Measurements from ENCODE around the gene REV1. TPM values are rescaled to one million over a fixed set of nuclear protein-coding genes. Genes with fewer than 3 reads are reported as not detected.

The REV1 gene
- total RNA-seq, 1 experiment from 2014 or later = 34.3 TPM

DNA sequence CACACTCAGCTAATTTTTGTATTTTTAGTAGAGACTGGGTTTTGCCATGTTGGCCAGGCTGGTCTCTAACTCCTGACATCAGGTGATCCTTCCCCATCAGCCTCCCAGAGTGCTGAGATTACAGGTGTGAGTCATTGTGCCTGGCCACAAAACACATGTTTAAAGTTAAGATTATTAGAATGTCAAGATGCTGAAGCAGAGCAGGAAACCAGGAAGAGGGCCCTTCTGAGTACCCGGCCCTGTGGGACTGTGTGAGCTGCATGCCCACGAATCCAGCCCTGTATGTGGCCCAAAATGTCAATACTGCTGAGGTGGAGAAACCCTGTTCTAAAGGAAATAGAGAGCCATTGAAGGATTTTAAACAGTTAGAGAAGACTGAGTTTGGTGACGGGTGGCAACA, 31.0 kb upstream of the REV1 start:
- H4K20me1 ChIP-seq (ENCODE audit: insufficient read depth) = no peaks in the 10 kb centered on the region
- no peaks in the 10 kb centered on the region for H3K9me3 ChIP-seq (ENCODE audit: control insufficient read depth in 1 of 2, insufficient read depth in 1 of 2, low read depth in 1 of 2, low read length in 2 of 2)
- no peaks in the 10 kb centered on the region for H3K4me1 ChIP-seq (ENCODE audit: control insufficient read depth in 1 of 2, insufficient read depth in 2 of 2, low read length in 2 of 2)
- POLR2A ChIA-PET = no interaction called here
- H3K79me2 ChIP-seq (ENCODE audit: insufficient read depth, low read length) = no peaks in the 10 kb centered on the region
- CTCF ChIA-PET = no interaction called here
- H3K27ac ChIP-seq (ENCODE audit: low read depth, low read length) = no peak overlapping the region
- no peaks in the 10 kb centered on the region for H3K9me2 ChIP-seq (ENCODE audit: insufficient read depth)
- RAD21 ChIA-PET (ENCODE audit: low non-redundant PET in 1 of 2, low total read pairs in 2 of 2, uncharacterized antibody in 2 of 2, unreplicated experiment in 2 of 2) = no interaction called here
- no peak overlapping the region for H3K9ac ChIP-seq (ENCODE audit: low read length)
- ATAC-seq (no peak), DNase-seq (ENCODE audit: low read depth, low spot score) (no peak)
- H2AFZ ChIP-seq (ENCODE audit: low read depth, low read length, poor library complexity, severe bottlenecking) = no peak overlapping the region
- H3K4me2 ChIP-seq (ENCODE audit: low read length) = no peak overlapping the region
- H3K27me3 ChIP-seq (ENCODE audit: insufficient read depth, low read length) = no peaks in the 10 kb centered on the region
- H3K4me3 ChIP-seq (replicated peaks in 1 of 2; ENCODE audit: low read depth in 1 of 2, low read length in 2 of 2) = no peak overlapping the region
- no peak for TF ChIP-seq CTCF (IDR thresholded peaks at IDR 0.05 in 2 of 3, conservative IDR thresholded peaks at IDR 0.05 in 1 of 3; ENCODE audit: borderline replicate concordance in 1 of 3, insufficient read depth in 1 of 3, low read depth in 2 of 3, low read length in 2 of 3)
- no peak for TF ChIP-seq ELF1 (IDR thresholded peaks at IDR 0.05; ENCODE audit: borderline replicate concordance, low read depth)
- TF ChIP-seq, protein P1, sequence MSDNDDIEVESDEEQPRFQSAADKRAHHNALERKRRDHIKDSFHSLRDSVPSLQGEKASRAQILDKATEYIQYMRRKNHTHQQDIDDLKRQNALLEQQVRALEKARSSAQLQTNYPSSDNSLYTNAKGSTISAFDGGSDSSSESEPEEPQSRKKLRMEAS (IDR thresholded peaks at IDR 0.05) = no peak
- BruUV-seq (replicated peaks) = no TSS peak
- H3K36me3 ChIP-seq (ENCODE audit: control insufficient read depth in 1 of 2, insufficient read depth in 2 of 2, low read length in 2 of 2) = no peaks in the 10 kb centered on the region
- intact Hi-C loops (cut with micrococcal nuclease) = loop anchor here (5.0 kb wide), 1 partner anchor 961 kb away; no protein-coding TSS in a partner anchor

DNA sequence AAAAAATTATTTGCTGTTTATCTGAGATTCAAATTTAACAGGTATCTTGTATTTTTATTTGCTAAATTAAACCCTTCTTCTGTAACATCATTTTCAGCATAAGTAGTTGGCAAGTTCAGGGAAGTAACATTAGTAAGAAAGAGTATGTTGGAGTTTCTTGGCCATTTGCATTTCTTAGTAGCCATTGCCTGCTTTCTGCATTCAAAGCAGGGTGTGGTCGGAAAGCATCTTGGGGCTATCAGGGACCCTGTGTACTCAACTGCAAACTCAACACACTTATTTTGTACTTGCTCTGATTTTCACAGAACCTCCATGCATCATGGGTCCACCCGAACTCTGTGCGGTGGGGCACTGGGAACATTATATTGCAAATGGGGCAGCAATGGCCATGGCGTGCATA, 30.4 kb upstream of the REV1 start:
- no peak for TF ChIP-seq FOSL1 (IDR thresholded peaks at IDR 0.05; ENCODE audit: low read depth)
- TF ChIP-seq SIN3A (IDR thresholded peaks at IDR 0.05; ENCODE audit: low read depth) = no peak
- TF ChIP-seq RAD21 (IDR thresholded peaks at IDR 0.05; ENCODE audit: low read depth) = no peak
- no peak for TF ChIP-seq ZNF274 (IDR thresholded peaks at IDR 0.05; ENCODE audit: low read depth, low read length)
- no peak for TF ChIP-seq SP1 (IDR thresholded peaks at IDR 0.05; ENCODE audit: low read depth)
- no peak for TF ChIP-seq REST (IDR thresholded peaks at IDR 0.05; ENCODE audit: low read depth)
- no peak for DNase-seq (ENCODE audit: low read depth, low spot score)
- Histone ChIP-seq H4K20me1 (ENCODE audit: insufficient read depth) (no peaks in the 10 kb centered on the region), H3K4me3 (replicated peaks in 1 of 2; ENCODE audit: low read depth in 1 of 2, low read length in 2 of 2) (no peak overlapping the region), H3K27ac (ENCODE audit: low read depth, low read length) (no peak overlapping the region), H3K4me2 (ENCODE audit: low read length) (no peak overlapping the region), H3K9me3 (ENCODE audit: control insufficient read depth in 1 of 2, insufficient read depth in 1 of 2, low read depth in 1 of 2, low read length in 2 of 2) (no peaks in the 10 kb centered on the region), H3K4me1 (ENCODE audit: control insufficient read depth in 1 of 2, insufficient read depth in 2 of 2, low read length in 2 of 2) (no peaks in the 10 kb centered on the region), H3K27me3 (ENCODE audit: insufficient read depth, low read length) (no peaks in the 10 kb centered on the region), H3K36me3 (ENCODE audit: control insufficient read depth in 1 of 2, insufficient read depth in 2 of 2, low read length in 2 of 2) (no peaks in the 10 kb centered on the region), H3K79me2 (ENCODE audit: insufficient read depth, low read length) (no peaks in the 10 kb centered on the region), H3K9me2 (ENCODE audit: insufficient read depth) (no peaks in the 10 kb centered on the region), H3K9ac (ENCODE audit: low read length) (no peak overlapping the region), H2AFZ (ENCODE audit: low read depth, low read length, poor library complexity, severe bottlenecking) (no peak overlapping the region)
- RAD21 ChIA-PET (ENCODE audit: low non-redundant PET in 1 of 2, low total read pairs in 2 of 2, uncharacterized antibody in 2 of 2, unreplicated experiment in 2 of 2) = no interaction called here
- POLR2A ChIA-PET = no interaction called here
- no peak for ATAC-seq
- BruUV-seq (replicated peaks) = no TSS peak
- CTCF ChIA-PET = no interaction called here
- intact Hi-C loops (cut with micrococcal nuclease) = loop anchor here (5.0 kb wide), 1 partner anchor 962 kb away; no protein-coding TSS in a partner anchor
